ENCODE measurements around the gene SAMD10.
A peak's percentile ranks its signal among the peaks of the same experiment; 100 is the strongest.

Gene SAMD10

DNA sequence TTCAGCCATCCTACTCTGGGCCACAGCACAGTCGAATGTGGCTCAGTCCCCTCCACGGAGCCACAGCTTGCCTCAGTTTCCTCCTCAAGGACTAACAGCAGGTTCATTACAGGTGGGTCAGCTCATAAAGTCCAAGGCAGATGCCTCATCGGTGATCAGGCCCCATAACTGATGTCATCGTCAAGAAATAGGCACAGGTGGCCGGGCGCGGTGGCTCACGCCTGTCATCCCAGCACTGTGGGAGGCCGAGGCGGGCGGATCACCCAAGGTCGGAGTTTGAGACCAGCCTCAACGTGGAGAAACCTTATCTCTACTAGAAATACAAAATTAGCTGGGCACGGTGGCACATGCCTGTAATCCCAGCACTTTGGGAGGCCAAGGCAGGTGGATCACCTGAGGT is 26.7 kb downstream of the SAMD10 start:
- Histone ChIP-seq H4K20me1 (ENCODE audit: insufficient read depth, low read length, poor library complexity, severe bottlenecking) (peaks cover 71% of the 10 kb centered on the region), H3K9ac (ENCODE audit: low read depth, low read length, poor library complexity, severe bottlenecking) (no peak overlapping the region), H3K27me3 (ENCODE audit: insufficient read depth, low read length, poor library complexity, severe bottlenecking) (no peaks in the 10 kb centered on the region), H3K4me2 (ENCODE audit: low read depth, low read length, poor library complexity, severe bottlenecking) (peak overlapping the region; percentile 49), H3K36me3 (ENCODE audit: insufficient read depth, low read length) (no peaks in the 10 kb centered on the region), H3K9me3 (ENCODE audit: insufficient read depth, low read depth, low read length) (no peaks in the 10 kb centered on the region), H3F3A (ENCODE audit: low read depth) (peaks cover 14% of the 10 kb centered on the region), H3K4me3 (ENCODE audit: low read length, poor library complexity, severe bottlenecking) (no peak overlapping the region), H3K79me2 (ENCODE audit: insufficient read depth, low read length) (peaks cover 83% of the 10 kb centered on the region), H2AFZ (ENCODE audit: low read length) (no peak overlapping the region), H3K9me2 (replicated peaks; ENCODE audit: low read depth, low read length) (no peaks in the 10 kb centered on the region), H3K4me1 (ENCODE audit: insufficient read depth, low read length, poor library complexity, severe bottlenecking) (peaks cover 48% of the 10 kb centered on the region)
- no peak for TF ChIP-seq EZH2phosphoT487 (IDR thresholded peaks at IDR 0.05; ENCODE audit: borderline replicate concordance)
- TF ChIP-seq, protein P1, sequence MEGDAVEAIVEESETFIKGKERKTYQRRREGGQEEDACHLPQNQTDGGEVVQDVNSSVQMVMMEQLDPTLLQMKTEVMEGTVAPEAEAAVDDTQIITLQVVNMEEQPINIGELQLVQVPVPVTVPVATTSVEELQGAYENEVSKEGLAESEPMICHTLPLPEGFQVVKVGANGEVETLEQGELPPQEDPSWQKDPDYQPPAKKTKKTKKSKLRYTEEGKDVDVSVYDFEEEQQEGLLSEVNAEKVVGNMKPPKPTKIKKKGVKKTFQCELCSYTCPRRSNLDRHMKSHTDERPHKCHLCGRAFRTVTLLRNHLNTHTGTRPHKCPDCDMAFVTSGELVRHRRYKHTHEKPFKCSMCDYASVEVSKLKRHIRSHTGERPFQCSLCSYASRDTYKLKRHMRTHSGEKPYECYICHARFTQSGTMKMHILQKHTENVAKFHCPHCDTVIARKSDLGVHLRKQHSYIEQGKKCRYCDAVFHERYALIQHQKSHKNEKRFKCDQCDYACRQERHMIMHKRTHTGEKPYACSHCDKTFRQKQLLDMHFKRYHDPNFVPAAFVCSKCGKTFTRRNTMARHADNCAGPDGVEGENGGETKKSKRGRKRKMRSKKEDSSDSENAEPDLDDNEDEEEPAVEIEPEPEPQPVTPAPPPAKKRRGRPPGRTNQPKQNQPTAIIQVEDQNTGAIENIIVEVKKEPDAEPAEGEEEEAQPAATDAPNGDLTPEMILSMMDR (conservative IDR thresholded peaks at IDR 0.05; ENCODE audit: low read length), result no peak

DNA sequence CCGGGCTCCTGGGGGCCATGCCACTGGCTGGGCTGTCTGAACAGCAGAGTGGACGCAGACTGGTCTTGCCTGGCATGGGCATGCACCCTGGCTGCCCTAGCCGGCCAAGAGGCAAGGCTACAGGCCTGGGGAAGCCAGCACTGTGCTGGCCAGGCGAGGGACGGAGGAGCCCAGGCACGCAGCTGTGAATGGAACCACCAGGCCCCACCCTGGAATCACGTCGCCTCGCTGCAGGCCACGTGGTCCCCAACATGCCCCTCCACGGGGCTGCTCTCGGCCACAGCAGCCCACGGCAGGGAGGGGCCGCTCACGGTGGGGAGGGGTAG is 27.3 kb downstream of the SAMD10 start:
- no peaks in the 10 kb centered on the region for H3K9me2 ChIP-seq (replicated peaks; ENCODE audit: low read depth, low read length)
- peak overlapping the region; percentile 49 for H3K4me2 ChIP-seq (ENCODE audit: low read depth, low read length, poor library complexity, severe bottlenecking)
- no peak for TF ChIP-seq EZH2phosphoT487 (IDR thresholded peaks at IDR 0.05; ENCODE audit: borderline replicate concordance)
- TF ChIP-seq, protein P1 (conservative IDR thresholded peaks at IDR 0.05; ENCODE audit: low read length), result no peak
- H3F3A ChIP-seq (ENCODE audit: low read depth), result peaks cover 14% of the 10 kb centered on the region
- H4K20me1 ChIP-seq (ENCODE audit: insufficient read depth, low read length, poor library complexity, severe bottlenecking), result peaks cover 77% of the 10 kb centered on the region
- H3K36me3 ChIP-seq (ENCODE audit: insufficient read depth, low read length), result no peaks in the 10 kb centered on the region
- no peak overlapping the region for H2AFZ ChIP-seq (ENCODE audit: low read length)
- no peak overlapping the region for H3K9ac ChIP-seq (ENCODE audit: low read depth, low read length, poor library complexity, severe bottlenecking)
- H3K79me2 ChIP-seq (ENCODE audit: insufficient read depth, low read length), result peaks cover 89% of the 10 kb centered on the region
- peaks cover 42% of the 10 kb centered on the region for H3K4me1 ChIP-seq (ENCODE audit: insufficient read depth, low read length, poor library complexity, severe bottlenecking)
- H3K27me3 ChIP-seq (ENCODE audit: insufficient read depth, low read length, poor library complexity, severe bottlenecking), result no peaks in the 10 kb centered on the region
- no peak overlapping the region for H3K4me3 ChIP-seq (ENCODE audit: low read length, poor library complexity, severe bottlenecking)
- no peaks in the 10 kb centered on the region for H3K9me3 ChIP-seq (ENCODE audit: insufficient read depth, low read depth, low read length)

GRCh38 chr20:63951398-63952209 is 27.8 kb downstream of the SAMD10 start:
- Histone ChIP-seq H3K9me2 (replicated peaks; ENCODE audit: low read depth, low read length) (no peaks in the 10 kb centered on the region), H3F3A (ENCODE audit: low read depth) (peaks cover 14% of the 10 kb centered on the region), H4K20me1 (ENCODE audit: insufficient read depth, low read length, poor library complexity, severe bottlenecking) (peaks cover 80% of the 10 kb centered on the region), H3K79me2 (ENCODE audit: insufficient read depth, low read length) (peaks cover 95% of the 10 kb centered on the region), H3K4me1 (ENCODE audit: insufficient read depth, low read length, poor library complexity, severe bottlenecking) (peaks cover 41% of the 10 kb centered on the region), H3K9me3 (ENCODE audit: insufficient read depth, low read depth, low read length) (no peaks in the 10 kb centered on the region), H3K27me3 (ENCODE audit: insufficient read depth, low read length, poor library complexity, severe bottlenecking) (no peaks in the 10 kb centered on the region), H3K4me2 (ENCODE audit: low read depth, low read length, poor library complexity, severe bottlenecking) (peak overlapping the region; percentile 49), H2AFZ (ENCODE audit: low read length) (no peak overlapping the region), H3K9ac (ENCODE audit: low read depth, low read length, poor library complexity, severe bottlenecking) (no peak overlapping the region), H3K4me3 (ENCODE audit: low read length, poor library complexity, severe bottlenecking) (no peak overlapping the region), H3K36me3 (ENCODE audit: insufficient read depth, low read length) (no peaks in the 10 kb centered on the region)
- TF ChIP-seq, protein P1 (conservative IDR thresholded peaks at IDR 0.05; ENCODE audit: low read length), result no peak

Measured in Loucy (cell line).